Neural cell (in vitro differentiated cells): Measurements from ENCODE around the gene USP3.

Experiments used
- EP300 ChIP-seq: fragments of 450-650 bp; conservative IDR thresholded peaks from 2 replicates; pipeline ENCODE4 v1.6.1; 2014; ENCODE audit warnings: antibody characterized with exemption, mild to moderate bottlenecking, moderate library complexity; ENCODE audit not compliant: poor library complexity, severe bottlenecking
- EZH2 ChIP-seq: fragments of 200-600, 300-800 bp; shearing (Covaris generic), sonication (generic); IDR thresholded peaks from 2 replicates; pipeline ENCODE4 v1.6.1; 2014; ENCODE audit warnings: antibody characterized with exemption, low read length, borderline replicate concordance, mild to moderate bottlenecking; ENCODE audit not compliant: insufficient read depth, poor library complexity, severe bottlenecking
- MXI1 ChIP-seq: fragments of 450-650 bp; conservative IDR thresholded peaks from 2 replicates; pipeline ENCODE4 v1.6.1; 2014; ENCODE audit warnings: antibody characterized with exemption, mild to moderate bottlenecking; ENCODE audit not compliant: poor library complexity, severe bottlenecking
- POLR2AphosphoS5 ChIP-seq: IDR thresholded peaks from 2 replicates; pipeline ENCODE4 v1.6.1; 2012
- RAD21 ChIP-seq: fragments of 450-650 bp; conservative IDR thresholded peaks from 2 replicates; pipeline ENCODE4 v1.6.1; 2014; ENCODE audit warnings: antibody characterized with exemption, mild to moderate bottlenecking, moderate library complexity
- REST ChIP-seq: IDR thresholded peaks from 2 replicates; pipeline ENCODE4 v1.6.1; 2012; ENCODE audit warnings: borderline replicate concordance
- SMC3 ChIP-seq: fragments of 450-650 bp; conservative IDR thresholded peaks from 2 replicates; pipeline ENCODE4 v1.6.1; 2014; ENCODE audit warnings: antibody characterized with exemption, mild to moderate bottlenecking, moderate library complexity; ENCODE audit not compliant: poor library complexity
- TAF1 ChIP-seq: IDR thresholded peaks from 2 replicates; pipeline ENCODE4 v1.6.1; 2012; ENCODE audit warnings: low read depth
- TF ChIP-seq, protein P1 (sequence below): fragments of 450-650 bp; IDR thresholded peaks from 2 replicates; pipeline ENCODE4 v1.5.1; 2014; ENCODE audit warnings: antibody characterized with exemption, mild to moderate bottlenecking, moderate library complexity; ENCODE audit not compliant: poor library complexity, severe bottlenecking

GRCh38 chr15:63626955-63627354 lies 122.6 kb downstream of the USP3 start:
- TF ChIP-seq REST, result no peak
- TF ChIP-seq EZH2, result no peak
- TF ChIP-seq, protein P1, sequence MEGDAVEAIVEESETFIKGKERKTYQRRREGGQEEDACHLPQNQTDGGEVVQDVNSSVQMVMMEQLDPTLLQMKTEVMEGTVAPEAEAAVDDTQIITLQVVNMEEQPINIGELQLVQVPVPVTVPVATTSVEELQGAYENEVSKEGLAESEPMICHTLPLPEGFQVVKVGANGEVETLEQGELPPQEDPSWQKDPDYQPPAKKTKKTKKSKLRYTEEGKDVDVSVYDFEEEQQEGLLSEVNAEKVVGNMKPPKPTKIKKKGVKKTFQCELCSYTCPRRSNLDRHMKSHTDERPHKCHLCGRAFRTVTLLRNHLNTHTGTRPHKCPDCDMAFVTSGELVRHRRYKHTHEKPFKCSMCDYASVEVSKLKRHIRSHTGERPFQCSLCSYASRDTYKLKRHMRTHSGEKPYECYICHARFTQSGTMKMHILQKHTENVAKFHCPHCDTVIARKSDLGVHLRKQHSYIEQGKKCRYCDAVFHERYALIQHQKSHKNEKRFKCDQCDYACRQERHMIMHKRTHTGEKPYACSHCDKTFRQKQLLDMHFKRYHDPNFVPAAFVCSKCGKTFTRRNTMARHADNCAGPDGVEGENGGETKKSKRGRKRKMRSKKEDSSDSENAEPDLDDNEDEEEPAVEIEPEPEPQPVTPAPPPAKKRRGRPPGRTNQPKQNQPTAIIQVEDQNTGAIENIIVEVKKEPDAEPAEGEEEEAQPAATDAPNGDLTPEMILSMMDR, result no peak
- no peak for TF ChIP-seq EP300
- no peak for TF ChIP-seq POLR2AphosphoS5
- TF ChIP-seq RAD21, result no peak
- no peak for TF ChIP-seq MXI1
- TF ChIP-seq TAF1, result no peak
- no peak for TF ChIP-seq SMC3
